Measurements from ENCODE around the gene RMI1. TPM values are rescaled to one million over a fixed set of nuclear protein-coding genes. Genes with fewer than 3 reads are reported as not detected.
"Not testable (repeated sequence)": the region's sequence is repeated elsewhere in the genome, so short reads cannot be mapped to it uniquely, and the experiment has no call there.

Gene RMI1
- total RNA-seq, 1 donor from 2014 or later: 8.2 TPM

GRCh38 chr9:84024041-84024575, 43.5 kb downstream of the RMI1 start:
- no peak overlapping the region for H3K27ac Mint-ChIP-seq (ENCODE audit: unreplicated experiment)

GRCh38 chr9:84027201-84027600, 46.6 kb downstream of the RMI1 start:
- Mint-ChIP-seq H3K27ac (ENCODE audit: unreplicated experiment) (no peak overlapping the region), H3K4me3 (ENCODE audit: unreplicated experiment) (no peak overlapping the region), H3K27me3 (ENCODE audit: unreplicated experiment) (peaks cover 4% of the 10 kb centered on the region), H3K4me1 (ENCODE audit: unreplicated experiment) (no peaks in the 10 kb centered on the region), H3K9me3 (ENCODE audit: unreplicated experiment) (no peaks in the 10 kb centered on the region), H3K36me3 (ENCODE audit: unreplicated experiment) (no peaks in the 10 kb centered on the region)
- no peak for DNase-seq (ENCODE audit: extremely low spot score, unreplicated experiment)
- TF ChIP-seq CTCF (IDR thresholded peaks at IDR 0.05): no peak

More at GRCh38 chr9:84024041-84024575, 43.5 kb downstream of the RMI1 start:
- no peak for TF ChIP-seq CTCF (IDR thresholded peaks at IDR 0.05)
- Mint-ChIP-seq H3K4me1 (ENCODE audit: unreplicated experiment) (no peaks in the 10 kb centered on the region), H3K36me3 (ENCODE audit: unreplicated experiment) (no peaks in the 10 kb centered on the region), H3K27me3 (ENCODE audit: unreplicated experiment) (peaks cover 2% of the 10 kb centered on the region), H3K4me3 (ENCODE audit: unreplicated experiment) (no peak overlapping the region), H3K9me3 (ENCODE audit: unreplicated experiment) (no peaks in the 10 kb centered on the region)
- DNase-seq (ENCODE audit: extremely low spot score, unreplicated experiment): no peak

- Mint-ChIP-seq H3K36me3 (ENCODE audit: unreplicated experiment) (no peaks in the 10 kb centered on the region), H3K27ac (ENCODE audit: unreplicated experiment) (no peak overlapping the region), H3K4me3 (ENCODE audit: unreplicated experiment) (no peak overlapping the region), H3K27me3 (ENCODE audit: unreplicated experiment) (peaks cover 23% of the 10 kb centered on the region), H3K9me3 (ENCODE audit: unreplicated experiment) (no peaks in the 10 kb centered on the region), H3K4me1 (ENCODE audit: unreplicated experiment) (no peaks in the 10 kb centered on the region)
- no peak for TF ChIP-seq CTCF (IDR thresholded peaks at IDR 0.05)
- DNase-seq (ENCODE audit: extremely low spot score, unreplicated experiment): no peak
Observed at GRCh38 chr9:84031534-84031933, 50.9 kb downstream of the RMI1 start.

- H3K27ac Mint-ChIP-seq (ENCODE audit: unreplicated experiment); H3K4me1 Mint-ChIP-seq (ENCODE audit: unreplicated experiment): not testable (repeated sequence)
- H3K9me3 Mint-ChIP-seq (ENCODE audit: unreplicated experiment): peaks cover 17% of the 10 kb centered on the region
Observed at GRCh38 chr9:84041857-84042256, 61.3 kb downstream of the RMI1 start.

GRCh38 chr9:84045481-84046097, 65.0 kb downstream of the RMI1 start:
- no peaks in the 10 kb centered on the region for H3K36me3 Mint-ChIP-seq (ENCODE audit: unreplicated experiment)
- peaks cover 9% of the 10 kb centered on the region for H3K9me3 Mint-ChIP-seq (ENCODE audit: unreplicated experiment)

More at GRCh38 chr9:84041857-84042256, 61.3 kb downstream of the RMI1 start:
- H3K4me3 Mint-ChIP-seq (ENCODE audit: unreplicated experiment); H3K36me3 Mint-ChIP-seq (ENCODE audit: unreplicated experiment); DNase-seq (ENCODE audit: extremely low spot score, unreplicated experiment): not testable (repeated sequence)
- peaks cover 16% of the 10 kb centered on the region for H3K27me3 Mint-ChIP-seq (ENCODE audit: unreplicated experiment)

More at GRCh38 chr9:84045481-84046097, 65.0 kb downstream of the RMI1 start:
- Mint-ChIP-seq H3K4me1 (ENCODE audit: unreplicated experiment) (peaks cover 3% of the 10 kb centered on the region), H3K27ac (ENCODE audit: unreplicated experiment) (no peak overlapping the region), H3K27me3 (ENCODE audit: unreplicated experiment) (peaks cover 16% of the 10 kb centered on the region), H3K4me3 (ENCODE audit: unreplicated experiment) (no peak overlapping the region)
- no peak for DNase-seq (ENCODE audit: extremely low spot score, unreplicated experiment)
- no peak for TF ChIP-seq CTCF (IDR thresholded peaks at IDR 0.05)

Small RNAs within 50 kb of the gene (microRNA-seq; reads per million reads assigned to microRNA genes)
- gene MIR7-1 (ENCODE audit: unreplicated experiment): 31.2 reads per million, percentile 37 among the genes with 10 or more reads in this experiment

Other genes with a start within 250 kb of the RMI1 start
- 1.8 and 2.0 TPM in 2 replicates for gene GKAP1, start 163.0 kb upstream of the RMI1 start, total RNA-seq
- gene KIF27, start 59.4 kb upstream of the RMI1 start, total RNA-seq: 4.2 and 6.4 TPM in 2 replicates
- gene HNRNPK, start 590 bp upstream of the RMI1 start, total RNA-seq: 497 and 512 TPM in 2 replicates

All from osteocyte (in vitro differentiated cells).